DMS153 (cell line): ENCODE measurements around the gene ELF2.
"Not testable (repeated sequence)": the region's sequence is repeated elsewhere in the genome, so short reads cannot be mapped to it uniquely, and the experiment has no call there.

Source experiments
- DNase-seq: peaks from one replicate; lab custom pipeline; 2025; lab: John Stamatoyannopoulos, UW

ELF2 gene

GRCh38 chr4:139188648-139189416 is 11.8 kb upstream of the ELF2 start:
- no peak for DNase-seq

GRCh38 chr4:139184129-139184528 is 7.1 kb upstream of the ELF2 start:
- no peak for DNase-seq

GRCh38 chr4:139177869-139178619 is 1.0 kb upstream of the ELF2 start:
- DNase-seq: peak; percentile 95

GRCh38 chr4:139176302-139177048 is 543 bp downstream of the ELF2 start:
- peak; percentile 51 for DNase-seq

GRCh38 chr4:139175646-139176301 is 1.2 kb downstream of the ELF2 start:
- DNase-seq: no peak

- DNase-seq: no peak
These were observed 4.9 kb downstream of the ELF2 start for GRCh38 chr4:139171876-139172691.

- no peak for DNase-seq
These were observed 6.1 kb downstream of the ELF2 start for GRCh38 chr4:139170932-139171331.

- DNase-seq: no peak
These were observed 9.1 kb downstream of the ELF2 start for GRCh38 chr4:139167774-139168444.

GRCh38 chr4:139164731-139165130 is 12.3 kb downstream of the ELF2 start:
- DNase-seq: no peak

- DNase-seq: no peak
These were observed 13.2 kb downstream of the ELF2 start for GRCh38 chr4:139163806-139164206.

GRCh38 chr4:139157977-139158376 is 19.0 kb downstream of the ELF2 start:
- not testable (repeated sequence) for DNase-seq

GRCh38 chr4:139154952-139155557 is 22.0 kb downstream of the ELF2 start:
- DNase-seq: no peak

- no peak for DNase-seq
These were observed 22.5 kb downstream of the ELF2 start for GRCh38 chr4:139154538-139154937.

- DNase-seq: no peak
These were observed 22.9 kb downstream of the ELF2 start for GRCh38 chr4:139154134-139154421.

- DNase-seq: no peak
These were observed 23.4 kb downstream of the ELF2 start for GRCh38 chr4:139153411-139154133.

GRCh38 chr4:139152249-139152648 is 24.8 kb downstream of the ELF2 start:
- DNase-seq: no peak

- no peak for DNase-seq
These were observed 29.9 kb downstream of the ELF2 start for GRCh38 chr4:139146926-139147629.

GRCh38 chr4:139145552-139145932 is 31.5 kb downstream of the ELF2 start:
- no peak for DNase-seq

- DNase-seq: peak; percentile 18
These were observed 32.0 kb downstream of the ELF2 start for GRCh38 chr4:139144911-139145551.
